Psoas muscle (tissue), 8 donors: ENCODE results near the gene CENPV. TPM values are rescaled to one million over a fixed set of nuclear protein-coding genes. Genes with fewer than 3 reads are reported as not detected.
"Not testable (repeated sequence)": the region's sequence is repeated elsewhere in the genome, so short reads cannot be mapped to it uniquely, and the experiment has no call there.

ENCODE experiments used
- ATAC-seq, 4 donors: fragments of 200-7000 bp; cut with Tn5 transposase; one replicate each; pipeline ENCODE4 v1.9.1; 2020; ENCODE audit warnings: moderate library complexity in 3 of 4, mild to moderate bottlenecking in 2 of 4
- DNase-seq, 2 donors: peaks; one replicate each; pipeline ENCODE4 v3.0.0-alpha.2; 2020
- H3K27ac ChIP-seq: fragments of 200-600 bp; one replicate; pipeline ENCODE4 v1.8.0; 2022
- H3K27me3 ChIP-seq, 3 donors: fragments of 200-600 bp in 1 of 3; one replicate each; pipeline versions ENCODE4 v1.6.1 to v1.8.0; 2013 to 2022; ENCODE audit warnings: low read length in 2 of 3, mild to moderate bottlenecking in 2 of 3, moderate library complexity in 1 of 3; ENCODE audit not compliant: insufficient read depth in 3 of 3
- H3K36me3 ChIP-seq, 2 donors: fragments of 200-600 bp in 1 of 2; one replicate each; pipeline versions ENCODE4 v1.6.1 to v1.8.0; 2013 to 2022; ENCODE audit warnings: low read depth in 1 of 2, mild to moderate bottlenecking in 1 of 2, moderate library complexity in 1 of 2; ENCODE audit not compliant: insufficient read depth in 1 of 2
- H3K4me1 ChIP-seq: fragments of 200-600 bp; one replicate; pipeline ENCODE4 v1.8.0; 2022
- H3K4me3 ChIP-seq: fragments of 200-600 bp; one replicate; pipeline ENCODE4 v1.8.0; 2022; ENCODE audit warnings: mild to moderate bottlenecking
- H3K9me3 ChIP-seq: fragments of 200-600 bp; one replicate; pipeline ENCODE4 v1.8.0; 2022
- WGBS, 3 donors: extraction: QIAGEN DNeasy Blood & Tissue Kit; methylation state at CpG; one replicate each; pipeline versions ENCODE4 v1.1.6 to v1.1.7; 2013; 5-methylcytosine and 5-hydroxymethylcytosine counted together
- intact Hi-C, 2 donors: fragments of 100-400 bp; cut with DNase I; formaldehyde crosslinking; loops; one replicate each; pipeline versions ENCODE4 v1.11.0 to v1.14.2; 2022
- long read RNA-seq, 2 donors: library from polyadenylated mRNA; unstranded; transcript quantifications; one replicate each; pipeline ENCODE4 v2.0.0, GENCODE V29; 2021
- polyA plus RNA-seq, 3 donors: library from polyadenylated mRNA; stranded (reverse); fragments of 200-250 nt; gene quantifications; one replicate each; pipeline ENCODE4 v1.2.3, GENCODE V29; 2013
- total RNA-seq, 4 donors: library from RNA; stranded (reverse); fragmentation: NEBNext Ultra II Directional in 2 of 4; extraction: Animal tissue kit (Norgen Biotek cat#: 25700) in 2 of 4; gene quantifications; one replicate each; pipeline versions ENCODE4 v1.2.1 to v1.2.4, GENCODE V29; 2021 to 2023
- TF ChIP-seq, protein P1 (sequence below): fragments of 200-600 bp; IDR thresholded peaks from one replicate; pipeline ENCODE4 v1.8.0; 2022; ENCODE audit warnings: antibody characterized with exemption
- donor health status: healthy with polysubstance abuse.
- donor health status: DM: no; HTN: no; CAD: no; lungs with moderate emphysema.
- donor health status: Bipolar disorder and iron deficiency.
- donor health status: healthy.
- donor health status: DM: yes; HTN: yes; CAD: no.
- donor health status: DM: no; HTN: no; CAD: no.
- donor health status: DM: no; HTN: no; CAD: no.
- donor health status: DM: yes; HTN: yes; CAD: no.

CENPV gene
- total RNA-seq, result 10 to 100 TPM; 29.6 to 44.3 (median 34.1) TPM
- polyA plus RNA-seq, result 10 to 100 TPM; 36.5 to 68.3 (median 42.6) TPM
- long read RNA-seq, donor 1, transcript CENPV-201 (5 exons, 1,165 nt), result major isoform, 30 of 37 reads
- long read RNA-seq, donor 1, partial matches to known transcripts, result 2 of 37 reads
- long read RNA-seq, donor 1, other reads (novel, unspliced or antisense), result 2 of 37 reads
- long read RNA-seq, donor 2, transcript CENPV-203 (5 exons, 1,770 nt), result minor isoform, 11 of 64 reads
- long read RNA-seq, donor 2, transcript CENPV-201 (5 exons, 1,165 nt), result major isoform, 50 of 64 reads
- long read RNA-seq, donor 2, partial matches to known transcripts, result 1 of 64 reads
- long read RNA-seq, donor 2, other reads (novel, unspliced or antisense), result 2 of 64 reads

- Histone ChIP-seq H3K36me3 (peaks cover 2 to 14% of the 10 kb centered on the region in 2 donors), H3K27ac (peak within 1 kb of the TSS; percentile 71), H3K4me3 (peak within 1 kb of the TSS; percentile 91), H3K4me1 (peaks cover 11% of the 10 kb centered on the region), H3K27me3 (no peaks in the 10 kb centered on the region), H3K9me3 (no peaks in the 10 kb centered on the region)
- DNase-seq (peak; percentile 40 to 65), ATAC-seq (peak; percentile 73 to 86 (median 85))
- intact Hi-C loops, result no loop called here
- 16 to 25% (median 23%) methylated on average over 54 to 83 of the region's 83 CpGs for WGBS, 3 donors
- TF ChIP-seq, protein P1, sequence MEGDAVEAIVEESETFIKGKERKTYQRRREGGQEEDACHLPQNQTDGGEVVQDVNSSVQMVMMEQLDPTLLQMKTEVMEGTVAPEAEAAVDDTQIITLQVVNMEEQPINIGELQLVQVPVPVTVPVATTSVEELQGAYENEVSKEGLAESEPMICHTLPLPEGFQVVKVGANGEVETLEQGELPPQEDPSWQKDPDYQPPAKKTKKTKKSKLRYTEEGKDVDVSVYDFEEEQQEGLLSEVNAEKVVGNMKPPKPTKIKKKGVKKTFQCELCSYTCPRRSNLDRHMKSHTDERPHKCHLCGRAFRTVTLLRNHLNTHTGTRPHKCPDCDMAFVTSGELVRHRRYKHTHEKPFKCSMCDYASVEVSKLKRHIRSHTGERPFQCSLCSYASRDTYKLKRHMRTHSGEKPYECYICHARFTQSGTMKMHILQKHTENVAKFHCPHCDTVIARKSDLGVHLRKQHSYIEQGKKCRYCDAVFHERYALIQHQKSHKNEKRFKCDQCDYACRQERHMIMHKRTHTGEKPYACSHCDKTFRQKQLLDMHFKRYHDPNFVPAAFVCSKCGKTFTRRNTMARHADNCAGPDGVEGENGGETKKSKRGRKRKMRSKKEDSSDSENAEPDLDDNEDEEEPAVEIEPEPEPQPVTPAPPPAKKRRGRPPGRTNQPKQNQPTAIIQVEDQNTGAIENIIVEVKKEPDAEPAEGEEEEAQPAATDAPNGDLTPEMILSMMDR, result peak; percentile 43
Observed at GRCh38 chr17:16353317-16354174, at the start of gene CENPV. CENPV (minus strand) TSS chr17:16353469; CDS start chr17:16353436, 33 bp downstream.

- H3K4me1 ChIP-seq, result peaks cover 16% of the 10 kb centered on the region
- 66% methylated on average over 9 of the region's 9 CpGs for WGBS, 3 donors
- peak overlapping the region; percentile 10 for H3K27ac ChIP-seq
- H3K27me3 ChIP-seq, result no peaks in the 10 kb centered on the region
- TF ChIP-seq, protein P1, result no peak
- intact Hi-C loops, result no loop called here
- peak in 1 of 2 donors; percentile 7 for DNase-seq
- no peak for ATAC-seq
- no peaks in the 10 kb centered on the region for H3K9me3 ChIP-seq
- no peaks in the 10 kb centered on the region for H3K36me3 ChIP-seq
- H3K4me3 ChIP-seq, result peak overlapping the region; percentile 19
Observed at GRCh38 chr17:16398270-16399267, 45.3 kb upstream of the CENPV start.

- DNase-seq, result peak in 1 of 2 donors; percentile 17
- H3K9me3 ChIP-seq, H3K27me3 ChIP-seq, H3K36me3 ChIP-seq, intact Hi-C loops: not testable (repeated sequence)
- Histone ChIP-seq H3K4me1 (peaks cover 16% of the 10 kb centered on the region), H3K4me3 (peak overlapping the region; percentile 15), H3K27ac (peak overlapping the region; percentile 86)
- 21 to 36% (median 26%) methylated on average over 2 of the region's 2 CpGs for WGBS, 3 donors
- ATAC-seq, result peak; percentile 87 to 94 (median 91)
Observed at GRCh38 chr17:16396693-16397092, 43.4 kb upstream of the CENPV start.

- DNase-seq (peak in 1 of 2 donors; percentile 3), ATAC-seq (peak; percentile 7 to 29 (median 21))
- 46 to 72% (median 52%) methylated on average over 4 of the region's 4 CpGs for WGBS, 3 donors
Observed at GRCh38 chr17:16395887-16396286, 42.6 kb upstream of the CENPV start.

GRCh38 chr17:16392491-16392890, 39.2 kb upstream of the CENPV start:
- 51 to 68% (median 61%) methylated on average over 11 of the region's 11 CpGs for WGBS, 3 donors
- H3K4me3 ChIP-seq, intact Hi-C loops, H3K36me3 ChIP-seq, H3K27ac ChIP-seq, H3K9me3 ChIP-seq, H3K27me3 ChIP-seq: not testable (repeated sequence)
- DNase-seq, result peak in 1 of 2 donors; percentile 48
- H3K4me1 ChIP-seq, result peaks cover 14% of the 10 kb centered on the region
- ATAC-seq, result peak; percentile 49 to 81 (median 61)

More at GRCh38 chr17:16395887-16396286, 42.6 kb upstream of the CENPV start:
- intact Hi-C loops, H3K4me3 ChIP-seq, H3K27me3 ChIP-seq, H3K9me3 ChIP-seq, H3K36me3 ChIP-seq: not testable (repeated sequence)
- Histone ChIP-seq H3K27ac (peak overlapping the region; percentile 86), H3K4me1 (peaks cover 16% of the 10 kb centered on the region)
